Measurements from ENCODE around the gene ZIC4. TPM values are rescaled to one million over a fixed set of nuclear protein-coding genes. Genes with fewer than 3 reads are reported as not detected.

The ZIC4 gene
- total and polyA plus RNA-seq, 9 of the 15 experiments (the other 6 are each of a cell fraction or from before 2014, with no cell fraction given), result not detected

DNA sequence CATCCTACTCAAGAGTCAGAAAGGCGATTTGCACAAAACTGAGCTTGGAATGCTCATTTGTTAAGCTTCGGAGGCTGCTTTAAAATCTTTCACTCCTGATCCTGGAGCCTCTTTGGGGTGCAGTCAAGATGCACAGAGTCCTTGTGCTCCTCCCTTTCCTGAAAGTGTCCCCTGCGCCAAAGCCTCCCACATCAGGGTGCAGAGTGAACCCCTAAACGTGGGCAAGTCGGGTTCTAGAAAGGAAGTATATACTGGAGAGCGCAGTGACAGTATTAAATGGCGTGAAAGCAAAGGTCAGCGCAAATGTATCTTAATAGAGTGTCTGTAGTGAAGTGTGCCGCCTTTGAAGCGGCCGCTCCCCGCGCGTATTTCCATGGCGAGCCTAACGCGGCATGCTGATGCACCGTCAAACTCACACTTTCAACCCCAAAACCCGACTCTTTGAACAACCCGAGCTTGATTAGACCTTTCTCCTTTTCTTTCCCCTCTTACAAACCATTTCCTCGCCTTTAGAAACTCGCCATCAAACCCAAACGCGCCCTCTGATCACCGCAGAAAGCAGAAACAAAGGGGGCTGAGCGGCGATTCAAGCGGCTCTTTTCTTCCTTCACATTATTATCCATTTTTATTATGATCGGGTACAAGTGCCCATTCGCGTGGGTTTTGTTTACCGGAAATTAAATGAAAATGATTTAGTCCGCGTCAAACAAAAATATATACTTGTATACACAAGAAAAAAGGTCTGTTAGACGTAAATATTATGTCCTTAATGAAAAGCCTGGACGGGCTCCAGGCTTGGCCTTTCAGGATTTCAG lies 18.3 kb downstream of the ZIC4 start (continued):
- TF ChIP-seq PRPF4 (IDR thresholded peaks at IDR 0.05; ENCODE audit: insufficient read depth, low read depth, low read length, poor library complexity, severe bottlenecking) (no peak), CHD4 (IDR thresholded peaks at IDR 0.05; ENCODE audit: insufficient read depth, insufficient replicate concordance, low read depth, low read length, poor library complexity, severe bottlenecking) (no peak), ZNF644 (tag; IDR thresholded peaks at IDR 0.05; ENCODE audit: low read depth) (no peak), ZNF165 (CRISPR knock-in tag; IDR thresholded peaks at IDR 0.05; ENCODE audit: borderline replicate concordance) (no peak)
- TF ChIP-seq, protein P1, sequence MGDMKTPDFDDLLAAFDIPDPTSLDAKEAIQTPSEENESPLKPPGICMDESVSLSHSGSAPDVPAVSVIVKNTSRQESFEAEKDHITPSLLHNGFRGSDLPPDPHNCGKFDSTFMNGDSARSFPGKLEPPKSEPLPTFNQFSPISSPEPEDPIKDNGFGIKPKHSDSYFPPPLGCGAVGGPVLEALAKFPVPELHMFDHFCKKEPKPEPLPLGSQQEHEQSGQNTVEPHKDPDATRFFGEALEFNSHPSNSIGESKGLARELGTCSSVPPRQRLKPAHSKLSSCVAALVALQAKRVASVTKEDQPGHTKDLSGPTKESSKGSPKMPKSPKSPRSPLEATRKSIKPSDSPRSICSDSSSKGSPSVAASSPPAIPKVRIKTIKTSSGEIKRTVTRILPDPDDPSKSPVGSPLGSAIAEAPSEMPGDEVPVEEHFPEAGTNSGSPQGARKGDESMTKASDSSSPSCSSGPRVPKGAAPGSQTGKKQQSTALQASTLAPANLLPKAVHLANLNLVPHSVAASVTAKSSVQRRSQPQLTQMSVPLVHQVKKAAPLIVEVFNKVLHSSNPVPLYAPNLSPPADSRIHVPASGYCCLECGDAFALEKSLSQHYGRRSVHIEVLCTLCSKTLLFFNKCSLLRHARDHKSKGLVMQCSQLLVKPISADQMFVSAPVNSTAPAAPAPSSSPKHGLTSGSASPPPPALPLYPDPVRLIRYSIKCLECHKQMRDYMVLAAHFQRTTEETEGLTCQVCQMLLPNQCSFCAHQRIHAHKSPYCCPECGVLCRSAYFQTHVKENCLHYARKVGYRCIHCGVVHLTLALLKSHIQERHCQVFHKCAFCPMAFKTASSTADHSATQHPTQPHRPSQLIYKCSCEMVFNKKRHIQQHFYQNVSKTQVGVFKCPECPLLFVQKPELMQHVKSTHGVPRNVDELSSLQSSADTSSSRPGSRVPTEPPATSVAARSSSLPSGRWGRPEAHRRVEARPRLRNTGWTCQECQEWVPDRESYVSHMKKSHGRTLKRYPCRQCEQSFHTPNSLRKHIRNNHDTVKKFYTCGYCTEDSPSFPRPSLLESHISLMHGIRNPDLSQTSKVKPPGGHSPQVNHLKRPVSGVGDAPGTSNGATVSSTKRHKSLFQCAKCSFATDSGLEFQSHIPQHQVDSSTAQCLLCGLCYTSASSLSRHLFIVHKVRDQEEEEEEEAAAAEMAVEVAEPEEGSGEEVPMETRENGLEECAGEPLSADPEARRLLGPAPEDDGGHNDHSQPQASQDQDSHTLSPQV (IDR thresholded peaks at IDR 0.05), result no peak

Measured in K562 (cell line).